NCI-H510A (cell line): ENCODE results near the gene CSTF2.

Experiments used
- DNase-seq: peaks from one replicate; lab custom pipeline; 2025; lab: John Stamatoyannopoulos, UW

The CSTF2 gene

DNA sequence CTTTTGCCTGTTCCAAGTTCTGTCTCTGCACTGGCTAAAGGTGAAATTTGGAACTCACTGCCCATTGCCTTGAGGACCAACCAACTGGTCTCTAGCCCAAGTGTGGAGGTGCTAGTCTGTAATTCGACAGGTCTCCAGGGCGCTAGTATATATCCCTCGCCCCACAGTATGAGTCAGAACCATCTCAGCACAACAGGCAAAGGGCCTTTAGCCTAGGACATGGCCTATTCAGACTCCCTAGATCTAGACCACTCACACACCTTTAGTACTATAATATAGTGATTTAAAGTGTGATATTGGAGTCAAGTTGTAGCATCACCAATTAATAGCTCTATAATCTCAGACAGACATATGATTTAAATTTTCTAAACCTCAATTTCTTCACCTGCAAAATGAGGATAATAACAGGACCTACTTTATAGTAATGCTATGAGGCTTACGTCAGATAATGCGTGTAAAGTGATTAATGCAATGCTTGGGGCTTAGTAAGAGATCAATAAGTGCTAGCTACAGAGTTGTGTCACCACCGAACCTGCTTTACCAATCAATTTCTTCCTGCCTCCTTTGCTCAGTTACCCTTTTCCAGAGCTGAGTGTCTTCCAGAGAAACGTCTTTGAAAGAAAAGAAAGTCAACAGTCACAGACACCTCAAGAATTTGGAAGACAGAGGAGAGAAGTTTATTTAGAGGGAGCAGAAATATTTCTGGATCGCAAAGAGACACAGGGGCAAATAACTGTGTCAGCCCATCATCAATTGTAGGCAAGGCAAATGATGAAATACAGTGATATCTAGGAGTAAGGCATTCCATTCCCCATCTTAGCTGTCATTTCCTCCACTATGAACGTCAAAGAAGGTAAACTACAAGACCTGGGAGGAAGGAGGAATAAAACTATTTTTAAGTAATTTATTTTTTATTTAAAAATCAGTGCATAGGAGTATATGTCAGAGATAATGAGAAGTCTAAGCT, 51.7 kb downstream of the CSTF2 start:
- DNase-seq, result no peak

- no peak for DNase-seq
Observed at GRCh38 chrX:100874325-100874724, 54.1 kb downstream of the CSTF2 start, which contains the start of gene NOX1. TSS of gene NOX1 (minus strand) at chrX:100874359. CDS start at chrX:100874139, 220 bp downstream.

DNA sequence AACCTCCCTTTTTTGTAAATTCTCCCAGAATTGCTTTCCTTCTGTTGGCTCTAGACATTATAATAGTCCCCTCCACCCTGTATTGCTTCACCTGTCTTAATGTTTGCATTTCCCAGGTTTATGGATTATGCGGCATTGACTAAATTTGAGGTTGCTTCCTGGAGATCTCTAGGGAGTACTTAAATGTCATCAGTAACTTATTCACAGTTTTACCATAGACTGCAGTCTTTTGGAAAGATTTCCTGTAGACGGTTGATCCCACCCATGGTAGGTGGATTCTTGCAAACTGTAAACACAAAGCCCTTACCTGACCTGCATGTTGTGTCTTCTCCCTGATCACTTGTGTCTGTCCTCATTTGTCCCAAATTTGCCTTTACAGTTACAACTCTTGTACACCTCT, 60.2 kb downstream of the CSTF2 start:
- DNase-seq, result no peak

GRCh38 chrX:100883654-100884053, 63.5 kb downstream of the CSTF2 start:
- DNase-seq, result no peak
